ENCODE data around the gene NOTUM. TPM values are rescaled to one million over a fixed set of nuclear protein-coding genes. Genes with fewer than 3 reads are reported as not detected.

The NOTUM gene
- total RNA-seq, 2 experiments from 2014 or later = 0.88 to 4.4 TPM

- no peak for DNase-seq (ENCODE audit: low spot score)
- no peak overlapping the region for H3K27ac ChIP-seq (ENCODE audit: low read depth, low read length, poor library complexity, severe bottlenecking)
- H3K4me1 ChIP-seq (ENCODE audit: insufficient read depth, low read length, poor library complexity, severe bottlenecking) = no peaks in the 10 kb centered on the region
- H3K9me2 ChIP-seq (ENCODE audit: insufficient read depth, low read length) = no peaks in the 10 kb centered on the region
- CTCF ChIA-PET (ENCODE audit: unreplicated experiment) = no interaction called here
- H3K9me3 ChIP-seq (ENCODE audit: low read length) = no peaks in the 10 kb centered on the region
- no peak overlapping the region for H3K4me2 ChIP-seq (ENCODE audit: low read length)
- H3K4me3 ChIP-seq (ENCODE audit: low read depth, low read length, poor library complexity, severe bottlenecking) = no peak overlapping the region
- no peak overlapping the region for H2AFZ ChIP-seq (ENCODE audit: low read length)
- intact Hi-C loops (cut with micrococcal nuclease; ENCODE audit: unreplicated experiment) = no loop called here
- no peaks in the 10 kb centered on the region for H3K79me2 ChIP-seq (ENCODE audit: insufficient read depth, low read depth, low read length)
- H3K36me3 ChIP-seq (ENCODE audit: insufficient read depth, low read length) = peaks cover 11% of the 10 kb centered on the region; the same call in 1 of the 2 replicates
- no TSS peak for BruUV-seq (replicated peaks)
- POLR2A ChIA-PET = no interaction called here
- H4K20me1 ChIP-seq (ENCODE audit: insufficient read depth, low read length) = no peaks in the 10 kb centered on the region
- TF ChIP-seq CTCF (conservative IDR thresholded peaks at IDR 0.05; ENCODE audit: low read length) = no peak
Observed at GRCh38 chr17:81991684-81992305, 30.8 kb upstream of the NOTUM start.

DNA sequence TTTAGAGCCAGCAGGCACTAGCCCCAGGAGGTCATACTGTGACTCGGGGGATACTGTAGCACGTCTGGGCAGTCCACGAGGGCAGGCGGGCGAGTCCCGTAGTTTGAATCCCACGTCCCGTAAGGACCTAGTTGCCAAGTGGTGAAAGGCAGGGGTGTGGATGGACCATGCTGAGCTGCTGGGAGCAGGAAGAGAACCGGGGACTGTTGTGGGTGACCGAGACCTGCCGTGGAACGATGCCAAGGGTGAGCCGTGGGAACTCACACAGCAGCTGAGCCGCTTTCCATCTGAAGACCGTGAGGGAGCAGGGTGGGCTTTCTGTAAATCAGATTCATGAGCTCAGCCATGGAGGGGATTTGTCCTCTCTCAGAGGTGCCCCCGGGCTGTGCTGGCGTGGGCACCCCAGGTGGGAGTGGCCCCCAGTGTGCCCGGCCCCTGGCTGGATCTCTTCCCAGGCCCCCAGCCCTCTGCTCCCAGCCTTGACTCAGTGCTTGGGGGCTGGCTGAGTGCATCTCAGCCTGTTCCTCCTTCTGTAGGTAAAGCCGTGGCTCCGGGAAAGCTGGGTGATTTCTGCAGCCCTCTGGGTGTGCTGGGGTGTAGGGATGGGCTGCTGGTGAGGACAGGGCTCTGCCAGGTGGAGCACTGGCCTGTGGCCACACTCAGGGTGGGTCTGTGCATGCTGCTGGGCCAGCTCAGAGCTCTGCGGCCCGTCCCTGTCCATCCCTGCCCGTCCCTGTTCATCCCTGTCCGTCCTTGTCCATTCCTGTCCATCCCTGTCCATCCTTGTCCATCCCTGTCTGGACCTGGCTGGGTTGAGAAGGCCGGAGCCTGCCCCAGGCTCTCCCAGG, 30.1 kb upstream of the NOTUM start:
- BruUV-seq (replicated peaks) = no TSS peak
- ChIA-PET CTCF (ENCODE audit: unreplicated experiment) (no interaction called here), POLR2A (no interaction called here)
- no peak overlapping the region for H3K4me3 ChIP-seq (ENCODE audit: low read depth, low read length, poor library complexity, severe bottlenecking)
- no peak overlapping the region for H3K4me2 ChIP-seq (ENCODE audit: low read length)
- H3K9me3 ChIP-seq (ENCODE audit: low read length) = no peaks in the 10 kb centered on the region
- TF ChIP-seq EZH2phosphoT487 (IDR thresholded peaks at IDR 0.05; ENCODE audit: borderline replicate concordance, low read depth, low read length) (no peak), CTCF (conservative IDR thresholded peaks at IDR 0.05; ENCODE audit: low read length) (no peak)
- H2AFZ ChIP-seq (ENCODE audit: low read length) = no peak overlapping the region
- H3K27ac ChIP-seq (ENCODE audit: low read depth, low read length, poor library complexity, severe bottlenecking) = no peak overlapping the region
- no peak for DNase-seq (ENCODE audit: low spot score)
- H3K4me1 ChIP-seq (ENCODE audit: insufficient read depth, low read length, poor library complexity, severe bottlenecking) = no peaks in the 10 kb centered on the region
- intact Hi-C loops (cut with micrococcal nuclease; ENCODE audit: unreplicated experiment) = no loop called here
- H3K79me2 ChIP-seq (ENCODE audit: insufficient read depth, low read depth, low read length) = no peaks in the 10 kb centered on the region
- H4K20me1 ChIP-seq (ENCODE audit: insufficient read depth, low read length) = no peaks in the 10 kb centered on the region
- H3K36me3 ChIP-seq (ENCODE audit: insufficient read depth, low read length) = peaks cover 7% of the 10 kb centered on the region; the same call in 1 of the 2 replicates
- no peaks in the 10 kb centered on the region for H3K9me2 ChIP-seq (ENCODE audit: insufficient read depth, low read length)

DNA sequence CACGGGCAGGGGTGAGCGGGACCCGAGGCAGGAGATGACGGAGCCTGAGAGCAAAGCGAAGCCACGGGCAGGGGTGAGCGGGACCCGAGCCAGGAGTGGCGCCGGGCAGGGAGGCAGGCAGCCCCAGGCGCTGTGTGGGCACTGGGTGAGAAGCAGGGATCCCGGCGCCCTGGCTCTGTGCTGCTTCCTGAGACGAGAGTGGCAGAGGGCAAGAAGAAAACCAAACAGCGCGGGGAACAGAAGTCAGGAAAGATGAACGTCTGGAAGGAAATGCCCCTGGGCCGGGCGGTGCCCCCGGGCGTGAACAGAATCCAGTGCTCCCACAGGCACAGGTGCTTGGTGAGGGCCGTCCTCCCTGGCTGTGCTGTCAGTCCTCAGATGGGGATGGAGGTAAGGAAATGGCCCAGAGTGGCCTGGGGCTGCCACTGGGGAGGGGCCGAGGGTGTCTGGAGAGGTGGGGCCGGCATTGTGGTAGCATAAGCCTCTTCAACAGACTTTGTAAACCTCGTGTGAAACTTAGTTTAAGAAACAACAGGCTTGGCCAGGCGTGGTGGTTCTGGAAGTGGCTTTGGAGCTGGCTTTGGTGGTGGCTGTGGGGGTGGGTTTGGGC, 26.3 kb upstream of the NOTUM start:
- Histone ChIP-seq H3K27ac (ENCODE audit: low read depth, low read length, poor library complexity, severe bottlenecking) (no peak overlapping the region), H3K79me2 (ENCODE audit: insufficient read depth, low read depth, low read length) (no peaks in the 10 kb centered on the region), H3K9me2 (ENCODE audit: insufficient read depth, low read length) (no peaks in the 10 kb centered on the region), H2AFZ (ENCODE audit: low read length) (no peak overlapping the region), H3K4me3 (ENCODE audit: low read depth, low read length, poor library complexity, severe bottlenecking) (no peak overlapping the region), H3K4me1 (ENCODE audit: insufficient read depth, low read length, poor library complexity, severe bottlenecking) (no peaks in the 10 kb centered on the region), H4K20me1 (ENCODE audit: insufficient read depth, low read length) (no peaks in the 10 kb centered on the region), H3K4me2 (ENCODE audit: low read length) (no peak overlapping the region), H3K9me3 (ENCODE audit: low read length) (no peaks in the 10 kb centered on the region), H3K36me3 (ENCODE audit: insufficient read depth, low read length) (peaks cover 34% of the 10 kb centered on the region)
- BruUV-seq (replicated peaks) = no TSS peak
- ChIA-PET CTCF (ENCODE audit: unreplicated experiment) (no interaction called here), POLR2A (no interaction called here)
- TF ChIP-seq CTCF (conservative IDR thresholded peaks at IDR 0.05; ENCODE audit: low read length) (no peak), EZH2phosphoT487 (IDR thresholded peaks at IDR 0.05; ENCODE audit: borderline replicate concordance, low read depth, low read length) (no peak)
- no peak for DNase-seq (ENCODE audit: low spot score)
- intact Hi-C loops (cut with micrococcal nuclease; ENCODE audit: unreplicated experiment) = no loop called here
